ENCODE results near the gene AKAP9. TPM values are rescaled to one million over a fixed set of nuclear protein-coding genes. Genes with fewer than 3 reads are reported as not detected.

Gene AKAP9
- total and polyA plus RNA-seq, 2 donors (not counting 3 experiments of a cell fraction or from before 2014, with no cell fraction given) = 9.5 to 51.6 TPM

DNA sequence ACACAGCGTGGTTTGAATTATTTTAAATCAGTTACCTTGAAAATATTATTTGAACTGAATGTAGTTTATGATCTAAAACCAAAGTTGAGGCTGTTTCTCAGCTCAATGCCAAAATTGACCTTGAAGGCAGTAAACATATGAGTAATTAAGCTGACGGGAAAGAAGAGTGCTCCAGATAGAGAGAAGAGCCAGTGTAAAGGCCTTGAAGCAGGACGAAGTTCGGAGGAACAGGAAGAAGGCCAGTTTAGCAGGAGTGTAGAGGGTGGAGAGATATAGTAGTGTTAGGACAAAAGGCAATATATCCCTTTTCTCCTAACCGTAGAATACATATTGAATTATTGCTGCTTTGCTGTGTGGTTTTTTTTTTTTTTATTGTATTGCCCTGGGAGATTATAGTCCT, 130.4 kb downstream of the AKAP9 start:
- H4K20me1 ChIP-seq (replicated peaks; ENCODE audit: control insufficient read depth, extremely low read depth, insufficient read depth, low read length) = no peaks in the 10 kb centered on the region
- H3K9me1 ChIP-seq (replicated peaks; ENCODE audit: control insufficient read depth, extremely low read depth, insufficient read depth, low read length) = no peaks in the 10 kb centered on the region
- intact Hi-C loops (cut with micrococcal nuclease) (no loop called here), dilution Hi-C loops (cut with MboI; ENCODE audit: extremely low pct_ligation_motif_present, low sequenced_read_pairs) (no loop called here)
- no peaks in the 10 kb centered on the region for H3K9me3 ChIP-seq (replicated peaks; ENCODE audit: control insufficient read depth, insufficient read depth, low read length)
- H3K4me3 ChIP-seq (replicated peaks in 1 of 3; ENCODE audit: insufficient read depth in 1 of 3, low read depth in 1 of 3, low read length in 3 of 3) = no peak overlapping the region
- TF ChIP-seq EZH2 (IDR thresholded peaks at IDR 0.05; ENCODE audit: borderline replicate concordance, low read depth, low read length, severe bottlenecking) (no peak), POLR2A (IDR thresholded peaks at IDR 0.05; ENCODE audit: low read depth, low read length) (no peak), GATA2 (IDR thresholded peaks at IDR 0.05; ENCODE audit: insufficient read depth, insufficient read length, low read depth, low read length) (no peak), JUN (IDR thresholded peaks at IDR 0.05; ENCODE audit: borderline replicate concordance, insufficient read depth, insufficient read length, low read depth) (no peak), POLR2AphosphoS5 (IDR thresholded peaks at IDR 0.05; ENCODE audit: insufficient read depth, low read depth, low read length) (no peak), MYC (IDR thresholded peaks at IDR 0.05; ENCODE audit: low read depth, low read length) (no peak), FOS (IDR thresholded peaks at IDR 0.05; ENCODE audit: borderline replicate concordance, insufficient read depth, low read length) (no peak)
- TF ChIP-seq, protein P1, sequence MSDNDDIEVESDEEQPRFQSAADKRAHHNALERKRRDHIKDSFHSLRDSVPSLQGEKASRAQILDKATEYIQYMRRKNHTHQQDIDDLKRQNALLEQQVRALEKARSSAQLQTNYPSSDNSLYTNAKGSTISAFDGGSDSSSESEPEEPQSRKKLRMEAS (IDR thresholded peaks at IDR 0.05; ENCODE audit: insufficient read depth, insufficient read length) = no peak
- TF ChIP-seq, protein P2, sequence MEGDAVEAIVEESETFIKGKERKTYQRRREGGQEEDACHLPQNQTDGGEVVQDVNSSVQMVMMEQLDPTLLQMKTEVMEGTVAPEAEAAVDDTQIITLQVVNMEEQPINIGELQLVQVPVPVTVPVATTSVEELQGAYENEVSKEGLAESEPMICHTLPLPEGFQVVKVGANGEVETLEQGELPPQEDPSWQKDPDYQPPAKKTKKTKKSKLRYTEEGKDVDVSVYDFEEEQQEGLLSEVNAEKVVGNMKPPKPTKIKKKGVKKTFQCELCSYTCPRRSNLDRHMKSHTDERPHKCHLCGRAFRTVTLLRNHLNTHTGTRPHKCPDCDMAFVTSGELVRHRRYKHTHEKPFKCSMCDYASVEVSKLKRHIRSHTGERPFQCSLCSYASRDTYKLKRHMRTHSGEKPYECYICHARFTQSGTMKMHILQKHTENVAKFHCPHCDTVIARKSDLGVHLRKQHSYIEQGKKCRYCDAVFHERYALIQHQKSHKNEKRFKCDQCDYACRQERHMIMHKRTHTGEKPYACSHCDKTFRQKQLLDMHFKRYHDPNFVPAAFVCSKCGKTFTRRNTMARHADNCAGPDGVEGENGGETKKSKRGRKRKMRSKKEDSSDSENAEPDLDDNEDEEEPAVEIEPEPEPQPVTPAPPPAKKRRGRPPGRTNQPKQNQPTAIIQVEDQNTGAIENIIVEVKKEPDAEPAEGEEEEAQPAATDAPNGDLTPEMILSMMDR (IDR thresholded peaks at IDR 0.05; ENCODE audit: extremely low read depth in 1 of 2, insufficient read depth in 1 of 2, low read depth in 1 of 2, low read length in 2 of 2) = no peak
- H3K4me2 ChIP-seq (ENCODE audit: insufficient read depth, low read length) = no peak overlapping the region
- POLR2A ChIA-PET = no interaction called here
- no peaks in the 10 kb centered on the region for H3K79me2 ChIP-seq (ENCODE audit: control insufficient read depth, insufficient read depth, low read length)
- no peaks in the 10 kb centered on the region for H3K27me3 ChIP-seq (ENCODE audit: control insufficient read depth in 2 of 2, insufficient read depth in 2 of 2, low read length in 2 of 2)
- CTCF ChIA-PET = interaction anchor here (0.7 to 1.4 kb wide), 5 partner anchors 8 to 160 kb away, joined by 3 to 5 read pairs (median 3); no protein-coding TSS in a partner anchor
- H3K27ac ChIP-seq (ENCODE audit: insufficient read depth, low read depth, low read length) = no peak overlapping the region
- H3K4me1 ChIP-seq (ENCODE audit: control insufficient read depth, extremely low read depth, insufficient read depth, low read length) = peaks cover 3% of the 10 kb centered on the region
- H3K36me3 ChIP-seq (ENCODE audit: control insufficient read depth in 2 of 2, extremely low read depth in 1 of 2, insufficient read depth in 2 of 2, low read length in 2 of 2) = peaks cover 2 to 3% of the 10 kb centered on the region in 2 experiments
- H2AFZ ChIP-seq (ENCODE audit: low read depth, low read length) = no peak overlapping the region
- no TSS peak for BruUV-seq (replicated peaks)
- DNase-seq (ENCODE audit: low read depth, low spot score) (peak; percentile 14), FAIRE-seq (no peak)
- H3K9ac ChIP-seq (replicated peaks; ENCODE audit: extremely low read depth, insufficient read depth, low read length) = no peak overlapping the region

Measured in endothelial cell of umbilical vein (primary cell).